Astrocyte (in vitro differentiated cells and primary cell): Measurements from ENCODE around the gene VAMP8. TPM values are rescaled to one million over a fixed set of nuclear protein-coding genes. Genes with fewer than 3 reads are reported as not detected.
A peak's percentile ranks its signal among the peaks of the same experiment; 100 is the strongest.
"Not testable (repeated sequence)": the region's sequence is repeated elsewhere in the genome, so short reads cannot be mapped to it uniquely, and the experiment has no call there.

Source experiments
- DNase-seq: peaks from one replicate; pipeline ENCODE4 v3.0.0-alpha.2; 2010; ENCODE audit warnings: low read depth
- FAIRE-seq: peaks from 2 replicates; lab custom pipeline; 2011; peaks lifted over from hg19 to GRCh38; lab: Jason Lieb, UNC
- H2AFZ ChIP-seq: 2 replicates; pipeline ENCODE4 v1.6.0; 2012; ENCODE audit warnings: low read depth, low read length, inconsistent platforms
- H3K27ac ChIP-seq: 2 replicates; pipeline ENCODE4 v1.5.1; 2011; ENCODE audit warnings: low read depth, low read length, inconsistent platforms
- H3K27me3 ChIP-seq: 2 replicates; pipeline ENCODE4 v1.6.0; 2011; ENCODE audit warnings: low read length, inconsistent platforms; ENCODE audit not compliant: insufficient read depth
- H3K36me3 ChIP-seq: 2 replicates; pipeline ENCODE4 v1.5.1; 2011; ENCODE audit warnings: low read length, inconsistent platforms; ENCODE audit not compliant: insufficient read depth
- H3K4me1 ChIP-seq: 2 replicates; pipeline ENCODE4 v1.5.1; 2011; ENCODE audit warnings: low read length, inconsistent platforms; ENCODE audit not compliant: insufficient read depth
- H3K4me2 ChIP-seq: 2 replicates; pipeline ENCODE4 v1.6.0; 2012; ENCODE audit warnings: low read length, inconsistent platforms
- H3K4me3 ChIP-seq: 2 replicates; pipeline ENCODE4 v1.5.1; 2011; ENCODE audit warnings: low read depth, mild to moderate bottlenecking, low read length, inconsistent platforms; ENCODE audit not compliant: insufficient read depth
- H3K79me2 ChIP-seq: 2 replicates; pipeline ENCODE4 v1.6.0; 2012; ENCODE audit warnings: mild to moderate bottlenecking, low read length, inconsistent platforms; ENCODE audit not compliant: insufficient read depth
- H3K9ac ChIP-seq: 2 replicates; pipeline ENCODE4 v1.6.0; 2012; ENCODE audit warnings: mild to moderate bottlenecking, low read length, inconsistent platforms
- H3K9me3 ChIP-seq: 2 replicates; pipeline ENCODE4 v1.5.1; 2012; ENCODE audit warnings: low read depth, mild to moderate bottlenecking, low read length, inconsistent platforms; ENCODE audit not compliant: insufficient read depth
- H4K20me1 ChIP-seq: 2 replicates; pipeline ENCODE4 v1.6.0; 2012; ENCODE audit warnings: low read length, inconsistent platforms; ENCODE audit not compliant: insufficient read depth
- H3K27ac Mint-ChIP-seq: one replicate; pipeline ENCODE4 v1.8.0; 2021; ENCODE audit warnings: mild to moderate bottlenecking, mixed read lengths; ENCODE audit not compliant: unreplicated experiment
- H3K27me3 Mint-ChIP-seq: one replicate; pipeline ENCODE4 v1.8.0; 2021; ENCODE audit warnings: low read depth, mixed read lengths; ENCODE audit not compliant: unreplicated experiment
- H3K36me3 Mint-ChIP-seq: one replicate; pipeline ENCODE4 v1.8.0; 2021; ENCODE audit warnings: low read depth, mixed read lengths; ENCODE audit not compliant: unreplicated experiment
- H3K4me1 Mint-ChIP-seq: one replicate; pipeline ENCODE4 v1.8.0; 2021; ENCODE audit warnings: low read depth, mixed read lengths; ENCODE audit not compliant: unreplicated experiment
- H3K4me3 Mint-ChIP-seq: one replicate; pipeline ENCODE4 v1.8.0; 2021; ENCODE audit warnings: mild to moderate bottlenecking, moderate library complexity, mixed read lengths; ENCODE audit not compliant: unreplicated experiment
- H3K9me3 Mint-ChIP-seq: one replicate; pipeline ENCODE4 v1.8.0; 2021; ENCODE audit warnings: mild to moderate bottlenecking, mixed read lengths; ENCODE audit not compliant: unreplicated experiment
- CTCF ChIP-seq: IDR thresholded peaks from 2 replicates; pipeline ENCODE4 v1.5.1; 2011; ENCODE audit warnings: low read depth, mild to moderate bottlenecking, inconsistent platforms, low read length, moderate library complexity; ENCODE audit not compliant: insufficient read depth
- EZH2 ChIP-seq: IDR thresholded peaks from 2 replicates; pipeline ENCODE4 v1.6.1; 2012; ENCODE audit warnings: mild to moderate bottlenecking, low read length, inconsistent platforms; ENCODE audit not compliant: insufficient read depth
- total RNA-seq: library from RNA; stranded (reverse); gene quantifications from 2 replicates; pipeline ENCODE4 v1.2.1, GENCODE V29; 2021

Gene VAMP8
- total RNA-seq, 1 donor from 2014 or later = 35.3 TPM

GRCh38 chr2:85541262-85541661, 36.1 kb upstream of the VAMP8 start:
- Mint-ChIP-seq H3K36me3 (peaks cover 27% of the 10 kb centered on the region), H3K4me3 (peak overlapping the region; percentile 91), H3K27ac (no peak overlapping the region), H3K27me3 (no peaks in the 10 kb centered on the region), H3K4me1 (peaks cover 33% of the 10 kb centered on the region), H3K9me3 (no peaks in the 10 kb centered on the region)
- Histone ChIP-seq H4K20me1 (peaks cover 72% of the 10 kb centered on the region), H3K4me1 (peaks cover 31% of the 10 kb centered on the region), H3K4me3 (peak overlapping the region; percentile 99), H2AFZ (no peak overlapping the region), H3K79me2 (peaks cover 62% of the 10 kb centered on the region), H3K4me2 (peak overlapping the region; percentile 97), H3K9ac (peak overlapping the region; percentile 99), H3K36me3 (peaks cover 53% of the 10 kb centered on the region), H3K9me3 (no peaks in the 10 kb centered on the region), H3K27me3 (no peaks in the 10 kb centered on the region), H3K27ac (no peak overlapping the region)
- no peak for DNase-seq
- no peak for TF ChIP-seq EZH2
- TF ChIP-seq CTCF = no peak
- no peak for FAIRE-seq

GRCh38 chr2:85541753-85542457, 35.5 kb upstream of the VAMP8 start:
- peak overlapping the region; percentile 99 for H3K4me3 ChIP-seq
- no peaks in the 10 kb centered on the region for H3K27me3 ChIP-seq
- H3K9me3 ChIP-seq = no peaks in the 10 kb centered on the region
- peaks cover 78% of the 10 kb centered on the region for H4K20me1 ChIP-seq
- no peak overlapping the region for H3K27ac ChIP-seq
- FAIRE-seq (no peak), DNase-seq (no peak)
- H3K4me2 ChIP-seq = peak overlapping the region; percentile 97
- H3K27ac Mint-ChIP-seq = peak overlapping the region; percentile 66
- peaks cover 60% of the 10 kb centered on the region for H3K79me2 ChIP-seq
- H3K4me3 Mint-ChIP-seq = peak overlapping the region; percentile 91
- H3K4me1 Mint-ChIP-seq = peaks cover 27% of the 10 kb centered on the region
- TF ChIP-seq CTCF (no peak), EZH2 (no peak)
- H3K36me3 ChIP-seq = peaks cover 56% of the 10 kb centered on the region
- H3K9me3 Mint-ChIP-seq = no peaks in the 10 kb centered on the region
- no peaks in the 10 kb centered on the region for H3K27me3 Mint-ChIP-seq
- H3K9ac ChIP-seq = peak overlapping the region; percentile 99
- H3K36me3 Mint-ChIP-seq = peaks cover 30% of the 10 kb centered on the region
- H2AFZ ChIP-seq = no peak overlapping the region
- H3K4me1 ChIP-seq = peaks cover 24% of the 10 kb centered on the region

GRCh38 chr2:85542777-85543176, 34.6 kb upstream of the VAMP8 start:
- H3K27me3 Mint-ChIP-seq = no peaks in the 10 kb centered on the region
- peaks cover 24% of the 10 kb centered on the region for H3K4me1 Mint-ChIP-seq
- Histone ChIP-seq H3K4me1 (peaks cover 16% of the 10 kb centered on the region), H3K36me3 (peaks cover 59% of the 10 kb centered on the region), H3K9me3 (no peaks in the 10 kb centered on the region), H3K27ac (no peak overlapping the region), H3K9ac (no peak overlapping the region), H3K27me3 (no peaks in the 10 kb centered on the region), H2AFZ (no peak overlapping the region), H3K4me2 (peak overlapping the region; percentile 97), H4K20me1 (peaks cover 87% of the 10 kb centered on the region), H3K79me2 (peaks cover 51% of the 10 kb centered on the region), H3K4me3 (no peak overlapping the region)
- peak overlapping the region; percentile 91 for H3K4me3 Mint-ChIP-seq
- DNase-seq = no peak
- H3K36me3 Mint-ChIP-seq = peaks cover 30% of the 10 kb centered on the region
- peak overlapping the region; percentile 29 for H3K27ac Mint-ChIP-seq
- H3K9me3 Mint-ChIP-seq = no peaks in the 10 kb centered on the region
- TF ChIP-seq CTCF = no peak
- TF ChIP-seq EZH2 = no peak
- FAIRE-seq = no peak

GRCh38 chr2:85544254-85544691, 33.1 kb upstream of the VAMP8 start:
- H3K4me3 ChIP-seq, DNase-seq, FAIRE-seq, H3K4me2 ChIP-seq, H3K27ac ChIP-seq, H2AFZ ChIP-seq, H3K27me3 ChIP-seq, H3K9me3 ChIP-seq, H3K9ac ChIP-seq, H3K9me3 Mint-ChIP-seq, H3K27me3 Mint-ChIP-seq: not testable (repeated sequence)
- Histone ChIP-seq H3K79me2 (peaks cover 41% of the 10 kb centered on the region), H4K20me1 (peaks cover 85% of the 10 kb centered on the region), H3K36me3 (peaks cover 64% of the 10 kb centered on the region), H3K4me1 (peaks cover 14% of the 10 kb centered on the region)
- peaks cover 30% of the 10 kb centered on the region for H3K4me1 Mint-ChIP-seq
- peak overlapping the region; percentile 50 for H3K27ac Mint-ChIP-seq
- H3K36me3 Mint-ChIP-seq = peaks cover 30% of the 10 kb centered on the region
- H3K4me3 Mint-ChIP-seq = peak overlapping the region; percentile 34
